Measurements from ENCODE around the gene PKM.

Gene PKM

GRCh38 chr15:72222393-72222792, 8.6 kb downstream of the PKM start:
- Histone ChIP-seq H2AFZ (ENCODE audit: low read depth) (no peak overlapping the region), H3K9ac (no peak overlapping the region), H3K4me2 (no peak overlapping the region), H3K4me3 (IDR thresholded peaks at IDR 0.05; ENCODE audit: insufficient read depth, low read depth, low read length) (no peak overlapping the region), H3K79me2 (ENCODE audit: insufficient read depth, low read depth) (peaks cover 99% of the 10 kb centered on the region), H4K20me1 (ENCODE audit: insufficient read depth) (peaks cover 80% of the 10 kb centered on the region), H3K27me3 (ENCODE audit: insufficient read depth, low read depth) (no peaks in the 10 kb centered on the region), H3K27ac (no peak overlapping the region), H3K36me3 (ENCODE audit: insufficient read depth) (peaks cover 30% of the 10 kb centered on the region), H3K4me1 (ENCODE audit: low read depth, poor library complexity, severe bottlenecking) (peaks cover 95% of the 10 kb centered on the region)
- TF ChIP-seq, protein P1, sequence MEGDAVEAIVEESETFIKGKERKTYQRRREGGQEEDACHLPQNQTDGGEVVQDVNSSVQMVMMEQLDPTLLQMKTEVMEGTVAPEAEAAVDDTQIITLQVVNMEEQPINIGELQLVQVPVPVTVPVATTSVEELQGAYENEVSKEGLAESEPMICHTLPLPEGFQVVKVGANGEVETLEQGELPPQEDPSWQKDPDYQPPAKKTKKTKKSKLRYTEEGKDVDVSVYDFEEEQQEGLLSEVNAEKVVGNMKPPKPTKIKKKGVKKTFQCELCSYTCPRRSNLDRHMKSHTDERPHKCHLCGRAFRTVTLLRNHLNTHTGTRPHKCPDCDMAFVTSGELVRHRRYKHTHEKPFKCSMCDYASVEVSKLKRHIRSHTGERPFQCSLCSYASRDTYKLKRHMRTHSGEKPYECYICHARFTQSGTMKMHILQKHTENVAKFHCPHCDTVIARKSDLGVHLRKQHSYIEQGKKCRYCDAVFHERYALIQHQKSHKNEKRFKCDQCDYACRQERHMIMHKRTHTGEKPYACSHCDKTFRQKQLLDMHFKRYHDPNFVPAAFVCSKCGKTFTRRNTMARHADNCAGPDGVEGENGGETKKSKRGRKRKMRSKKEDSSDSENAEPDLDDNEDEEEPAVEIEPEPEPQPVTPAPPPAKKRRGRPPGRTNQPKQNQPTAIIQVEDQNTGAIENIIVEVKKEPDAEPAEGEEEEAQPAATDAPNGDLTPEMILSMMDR (conservative IDR thresholded peaks at IDR 0.05; ENCODE audit: low read depth, low read length), result no peak

GRCh38 chr15:72220687-72221086, 10.3 kb downstream of the PKM start:
- H3K27ac ChIP-seq, result no peak overlapping the region
- no peak overlapping the region for H2AFZ ChIP-seq (ENCODE audit: low read depth)
- no peaks in the 10 kb centered on the region for H3K27me3 ChIP-seq (ENCODE audit: insufficient read depth, low read depth)
- H3K79me2 ChIP-seq (ENCODE audit: insufficient read depth, low read depth), result peaks cover 97% of the 10 kb centered on the region
- H3K4me2 ChIP-seq, result no peak overlapping the region
- H3K4me1 ChIP-seq (ENCODE audit: low read depth, poor library complexity, severe bottlenecking), result peaks cover 81% of the 10 kb centered on the region
- peaks cover 73% of the 10 kb centered on the region for H4K20me1 ChIP-seq (ENCODE audit: insufficient read depth)
- peaks cover 37% of the 10 kb centered on the region for H3K36me3 ChIP-seq (ENCODE audit: insufficient read depth)
- TF ChIP-seq, protein P1 (conservative IDR thresholded peaks at IDR 0.05; ENCODE audit: low read depth, low read length), result no peak
- H3K4me3 ChIP-seq (IDR thresholded peaks at IDR 0.05; ENCODE audit: insufficient read depth, low read depth, low read length), result no peak overlapping the region
- no peak overlapping the region for H3K9ac ChIP-seq

GRCh38 chr15:72217216-72217615, 13.8 kb downstream of the PKM start:
- H2AFZ ChIP-seq (ENCODE audit: low read depth), result no peak overlapping the region
- H3K79me2 ChIP-seq (ENCODE audit: insufficient read depth, low read depth), result peaks cover 88% of the 10 kb centered on the region
- TF ChIP-seq, protein P1 (conservative IDR thresholded peaks at IDR 0.05; ENCODE audit: low read depth, low read length), result no peak
- no peak overlapping the region for H3K4me2 ChIP-seq
- H3K27ac ChIP-seq, result no peak overlapping the region
- H4K20me1 ChIP-seq (ENCODE audit: insufficient read depth), result peaks cover 47% of the 10 kb centered on the region
- H3K4me1 ChIP-seq (ENCODE audit: low read depth, poor library complexity, severe bottlenecking), result peaks cover 50% of the 10 kb centered on the region
- H3K27me3 ChIP-seq (ENCODE audit: insufficient read depth, low read depth), result no peaks in the 10 kb centered on the region
- peaks cover 46% of the 10 kb centered on the region for H3K36me3 ChIP-seq (ENCODE audit: insufficient read depth)
- no peak overlapping the region for H3K4me3 ChIP-seq (IDR thresholded peaks at IDR 0.05; ENCODE audit: insufficient read depth, low read depth, low read length)
- no peak overlapping the region for H3K9ac ChIP-seq

- no peak overlapping the region for H2AFZ ChIP-seq (ENCODE audit: low read depth)
- H4K20me1 ChIP-seq (ENCODE audit: insufficient read depth), result peaks cover 37% of the 10 kb centered on the region
- H3K4me3 ChIP-seq (IDR thresholded peaks at IDR 0.05; ENCODE audit: insufficient read depth, low read depth, low read length), result no peak overlapping the region
- H3K4me2 ChIP-seq, result no peak overlapping the region
- H3K27me3 ChIP-seq (ENCODE audit: insufficient read depth, low read depth), result no peaks in the 10 kb centered on the region
- H3K79me2 ChIP-seq (ENCODE audit: insufficient read depth, low read depth), result peaks cover 87% of the 10 kb centered on the region
- H3K36me3 ChIP-seq (ENCODE audit: insufficient read depth), result peaks cover 56% of the 10 kb centered on the region; the same call in 1 of the 2 replicates
- no peak overlapping the region for H3K9ac ChIP-seq
- H3K4me1 ChIP-seq (ENCODE audit: low read depth, poor library complexity, severe bottlenecking), result peaks cover 40% of the 10 kb centered on the region
- no peak overlapping the region; the same call in 1 of the 2 replicates for H3K27ac ChIP-seq
- TF ChIP-seq, protein P1 (conservative IDR thresholded peaks at IDR 0.05; ENCODE audit: low read depth, low read length), result no peak
These were observed 14.9 kb downstream of the PKM start for GRCh38 chr15:72216079-72216478.

All from KMS-11 (cell line).